K562 (cell line): ENCODE results near the gene EPB42. TPM values are rescaled to one million over a fixed set of nuclear protein-coding genes. Genes with fewer than 3 reads are reported as not detected.

Source experiments
- ATAC-seq: fragments of 200-7000 bp; cut with Tn5 transposase; 3 replicates; pipeline ENCODE4 v1.9.1; 2020; ENCODE audit warnings: moderate library complexity
- BruUV-seq: library from RNA; stranded (reverse); fragments of 400-500 nt; replicated peaks from 2 replicates; lab custom pipeline; 2021; lab: Mats Ljungman, UMichigan
- CTCF ChIA-PET: fragments of 300-600 bp; formaldehyde crosslinking; extraction: SDS; loops from one replicate; lab custom pipeline; 2021; ENCODE audit warnings: low intra/inter-chr PET ratio; lab: Yijun Ruan, JAX
- POLR2A ChIA-PET: fragments of 300-600, 350-650 bp; sonication (Branson Sonifier 250); formaldehyde crosslinking; extraction: SDS; loops from one replicate; lab custom pipeline; 2021; ENCODE audit warnings: antibody characterized with exemption, inconsistent platforms; lab: Yijun Ruan, JAX
- DNase-seq, 4 experiments: peaks; one replicate each; pipeline versions ENCODE4 v3.0.0 to v3.0.0-alpha.2; 2011 to 2018; ENCODE audit warnings: low spot score in 3 of 4, mixed read lengths in 3 of 4; ENCODE audit errors: extremely low read depth in 1 of 4
- FAIRE-seq: peaks from 2 replicates; lab custom pipeline; 2011; peaks lifted over from hg19 to GRCh38; lab: Jason Lieb, UNC
- H2AFZ ChIP-seq: 2 replicates; pipeline ENCODE4 v1.6.0; 2011; ENCODE audit warnings: low read depth, low read length, control low read depth, inconsistent platforms
- H3K27ac ChIP-seq: fragments of 200-600 bp; 3 replicates; pipeline ENCODE4 v1.8.0; 2011; ENCODE audit warnings: low read depth, mild to moderate bottlenecking, control low read depth, inconsistent platforms, low read length, moderate library complexity, mixed read lengths; ENCODE audit errors: extremely low read depth
- H3K27me3 ChIP-seq, 2 experiments: fragments of 300-600 bp in 1 of 2; 2 replicates in 1 of 2; 3 replicates in 1 of 2; pipeline versions ENCODE4 v1.6.0 to v1.8.0; 2011; ENCODE audit warnings: inconsistent platforms in 2 of 2, low read length in 2 of 2, mild to moderate bottlenecking in 1 of 2, mixed read lengths in 1 of 2, moderate library complexity in 1 of 2; ENCODE audit not compliant: control insufficient read depth in 2 of 2, insufficient read depth in 2 of 2
- H3K36me3 ChIP-seq: fragments of 300-600 bp; 3 replicates; pipeline ENCODE4 v1.8.0; 2011; ENCODE audit warnings: mild to moderate bottlenecking, low read length, inconsistent platforms; ENCODE audit not compliant: control insufficient read depth, insufficient read depth
- H3K4me1 ChIP-seq, 2 experiments: fragments of 200-600 bp in 1 of 2; replicated peaks in 1 of 2; 2 replicates in 1 of 2; 3 replicates in 1 of 2; pipeline versions ENCODE4 v1.5.1 to v1.8.0; 2011; ENCODE audit warnings: inconsistent platforms in 2 of 2, low read length in 2 of 2, mild to moderate bottlenecking in 1 of 2, mixed read lengths in 1 of 2, moderate library complexity in 1 of 2; ENCODE audit not compliant: control insufficient read depth in 2 of 2, insufficient read depth in 2 of 2
- H3K4me2 ChIP-seq: 2 replicates; pipeline ENCODE4 v1.6.1; 2011; ENCODE audit warnings: low read length, control low read depth, inconsistent platforms, mixed read lengths; ENCODE audit not compliant: insufficient read depth
- H3K4me3 ChIP-seq: fragments of 200-600 bp; sonication (generic), shearing (Covaris generic); 2 replicates; pipeline ENCODE4 v1.5.1; 2016; ENCODE audit warnings: control low read depth, inconsistent platforms
- H3K79me2 ChIP-seq: fragments of 200-600 bp; 3 replicates; pipeline ENCODE4 v1.8.0; 2011; ENCODE audit warnings: low read length, inconsistent platforms; ENCODE audit not compliant: control insufficient read depth, insufficient read depth
- H3K9ac ChIP-seq, 2 experiments: 2 replicates each; pipeline versions ENCODE4 v1.6.0 to v1.6.1; 2011; ENCODE audit warnings: low read depth in 2 of 2, low read length in 2 of 2, control low read depth in 1 of 2, inconsistent platforms in 1 of 2, mild to moderate bottlenecking in 1 of 2, mixed read lengths in 1 of 2; ENCODE audit not compliant: insufficient read depth in 1 of 2
- H3K9me1 ChIP-seq: one replicate; pipeline ENCODE4 v1.6.0; 2011; ENCODE audit warnings: inconsistent platforms, mild to moderate bottlenecking, low read length, moderate library complexity; ENCODE audit not compliant: control insufficient read depth, insufficient read depth
- H3K9me3 ChIP-seq: replicated peaks from 2 replicates; pipeline ENCODE4 v1.5.1; 2011; ENCODE audit warnings: low read depth, low read length, inconsistent platforms; ENCODE audit not compliant: control insufficient read depth, insufficient read depth
- H4K20me1 ChIP-seq: replicated peaks from 2 replicates; pipeline ENCODE4 v1.6.1; 2011; ENCODE audit warnings: low read length, inconsistent platforms, mixed read lengths; ENCODE audit not compliant: control insufficient read depth, insufficient read depth
- FOXA1 ChIP-seq: fragments of 450-650 bp; IDR thresholded peaks from 2 replicates; pipeline ENCODE4 v1.6.1; 2016; ENCODE audit warnings: mild to moderate bottlenecking, borderline replicate concordance
- KDM2B ChIP-seq: fragments of 250-450 bp; sonication (Bioruptor Pico); IDR thresholded peaks from 2 replicates; pipeline ENCODE4 v1.8.0; 2021; ENCODE audit warnings: mild to moderate bottlenecking, moderate library complexity
- POLR2G ChIP-seq: fragments of 200-400 bp; formaldehyde crosslinking; IDR thresholded peaks from 2 replicates; pipeline ENCODE4 v1.6.1; 2017; ENCODE audit warnings: low read depth, mild to moderate bottlenecking, antibody characterized with exemption, low read length, moderate library complexity
- SAP30 ChIP-seq: fragments of 200-600 bp; sonication (generic); IDR thresholded peaks from 2 replicates; pipeline ENCODE4 v1.6.1; 2012; ENCODE audit warnings: borderline replicate concordance, low read depth, mild to moderate bottlenecking, moderate library complexity, low read length, control low read depth, inconsistent platforms; ENCODE audit not compliant: insufficient read depth, poor library complexity, severe bottlenecking
- WGBS: fragments of 100-300 bp; shearing (Covaris generic); methylation state at CpG from one replicate; pipeline ENCODE4 v1.1.6; 2016; ENCODE audit warnings: low coverage, mixed read lengths; ENCODE audit not compliant: insufficient coverage; ENCODE audit errors: missing lambda C conversion rate; 5-methylcytosine and 5-hydroxymethylcytosine counted together
- in situ Hi-C: fragments of 300-500 bp; cut with MboI; formaldehyde crosslinking; loops from 4 replicates; pipeline ENCODE4 v1.15.0; 2018; ENCODE audit warnings: inconsistent platforms, mixed read lengths
- intact Hi-C: fragments of 100-400 bp; cut with micrococcal nuclease; formaldehyde crosslinking; loops from 2 replicates; pipeline ENCODE4 v1.14.2; 2022
- polyA plus RNA-seq, 8 experiments: library from polyadenylated mRNA; depleted of rRNA in 4 of 8; stranded (reverse) in 5 of 8; unstranded in 3 of 8; fragments of >200 nt; fragmentation: Nextera tagmentation in 2 of 8; fragmentation: Illumina TruSeq in 1 of 8; extraction: Ambion mirVana in 2 of 8; extraction: Trizol in 1 of 8; gene quantifications; 2 replicates each; pipeline versions ENCODE4 v1.2.1 to v1.2.3, GENCODE V29; 2011 to 2014; ENCODE audit warnings: inconsistent platforms in 1 of 8, missing spikeins in 1 of 8
- total RNA-seq, 7 experiments: library from RNA; depleted of rRNA in 6 of 7; stranded (reverse); fragments of >200 nt in 6 of 7; fragmentation: Illumina TruSeq in 2 of 7; extraction: Trizol in 2 of 7; gene quantifications; 2 replicates each; pipeline versions ENCODE4 v1.2.1 to v1.2.3, GENCODE V29; 2011 to 2021; ENCODE audit warnings: low replicate concordance in 1 of 7
- TF ChIP-seq, protein P1 (sequence below), 2 experiments: fragments of 450-650 bp in 1 of 2; IDR thresholded peaks; 2 replicates each; pipeline ENCODE4 v1.6.1; 2011 to 2017; ENCODE audit warnings: low read depth in 2 of 2, antibody characterized with exemption in 1 of 2, borderline replicate concordance in 1 of 2, low read length in 1 of 2, mild to moderate bottlenecking in 1 of 2, mixed read lengths in 1 of 2; ENCODE audit not compliant: control insufficient read depth in 1 of 2
- TF ChIP-seq, protein P2 (sequence below): fragments of 200-600 bp; sonication (generic); IDR thresholded peaks from one replicate; pipeline ENCODE4 v1.6.1; 2012; ENCODE audit warnings: mild to moderate bottlenecking, low read depth, low read length, inconsistent platforms

The EPB42 gene
- total and polyA plus RNA-seq, 9 of the 15 experiments (the other 6 are each of a cell fraction or from before 2014, with no cell fraction given), result 0.38 to 2.3 (median 1.4) TPM

DNA sequence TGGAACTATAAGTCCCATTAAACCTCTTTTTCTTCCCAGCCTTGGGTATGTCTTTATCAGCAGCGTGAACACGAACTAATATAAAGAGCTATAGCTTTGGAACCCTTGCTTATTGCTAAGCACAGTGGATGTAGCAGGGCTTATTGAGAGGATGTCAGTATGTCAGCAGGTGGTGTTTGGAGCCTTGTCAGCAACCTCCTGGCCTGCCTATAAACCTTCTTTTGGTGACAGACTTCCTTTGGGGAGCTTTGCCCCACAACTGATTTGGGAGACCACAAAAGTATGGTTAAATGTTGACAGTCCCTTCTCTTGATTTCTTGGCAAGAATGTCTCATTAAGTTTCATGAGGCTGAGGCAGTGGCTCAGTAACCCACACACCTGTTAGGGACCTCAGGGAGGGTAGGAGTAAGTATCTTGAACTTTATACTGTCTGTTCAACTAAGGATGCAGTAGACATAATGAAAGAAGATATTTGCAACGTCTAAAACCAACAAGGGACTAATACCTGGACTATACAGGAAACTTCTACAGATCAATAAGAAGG is 20.8 kb downstream of the EPB42 start:
- Histone ChIP-seq H3K79me2 (no peaks in the 10 kb centered on the region), H3K27me3 (no peaks in the 10 kb centered on the region), H3K9ac (no peak overlapping the region), H4K20me1 (no peaks in the 10 kb centered on the region), H3K9me1 (no peaks in the 10 kb centered on the region), H3K27ac (no peak overlapping the region), H3K4me3 (no peak overlapping the region), H2AFZ (no peak overlapping the region), H3K4me2 (no peak overlapping the region), H3K4me1 (no peaks in the 10 kb centered on the region), H3K36me3 (peaks cover 17% of the 10 kb centered on the region; the same call in 2 of the 3 replicates), H3K9me3 (peaks cover 2% of the 10 kb centered on the region; the same call in 1 of the 2 replicates)
- WGBS, result 12% methylated on average over 3 of the region's 3 CpGs
- ChIA-PET POLR2A (interaction anchor here (0.6 to 1.2 kb wide), 5 partner anchors 10 to 465 kb away, joined by 3 to 4 read pairs (median 3); no protein-coding TSS in a partner anchor), CTCF (interaction anchor here (0.6 kb wide), 1 partner anchor 98 kb away, joined by 3 read pairs; no protein-coding TSS in a partner anchor)
- no peak for ATAC-seq
- intact Hi-C loops (no loop called here), in situ Hi-C loops (loop anchor here (5.0 kb wide), 1 partner anchor 488 kb away; no protein-coding TSS in a partner anchor)
- no peak for DNase-seq
- BruUV-seq, result no TSS peak
- FAIRE-seq, result no peak
- no peak for TF ChIP-seq KDM2B
- TF ChIP-seq POLR2G, result no peak
- no peak for TF ChIP-seq SAP30
- TF ChIP-seq FOXA1, result no peak
- TF ChIP-seq, protein P1, sequence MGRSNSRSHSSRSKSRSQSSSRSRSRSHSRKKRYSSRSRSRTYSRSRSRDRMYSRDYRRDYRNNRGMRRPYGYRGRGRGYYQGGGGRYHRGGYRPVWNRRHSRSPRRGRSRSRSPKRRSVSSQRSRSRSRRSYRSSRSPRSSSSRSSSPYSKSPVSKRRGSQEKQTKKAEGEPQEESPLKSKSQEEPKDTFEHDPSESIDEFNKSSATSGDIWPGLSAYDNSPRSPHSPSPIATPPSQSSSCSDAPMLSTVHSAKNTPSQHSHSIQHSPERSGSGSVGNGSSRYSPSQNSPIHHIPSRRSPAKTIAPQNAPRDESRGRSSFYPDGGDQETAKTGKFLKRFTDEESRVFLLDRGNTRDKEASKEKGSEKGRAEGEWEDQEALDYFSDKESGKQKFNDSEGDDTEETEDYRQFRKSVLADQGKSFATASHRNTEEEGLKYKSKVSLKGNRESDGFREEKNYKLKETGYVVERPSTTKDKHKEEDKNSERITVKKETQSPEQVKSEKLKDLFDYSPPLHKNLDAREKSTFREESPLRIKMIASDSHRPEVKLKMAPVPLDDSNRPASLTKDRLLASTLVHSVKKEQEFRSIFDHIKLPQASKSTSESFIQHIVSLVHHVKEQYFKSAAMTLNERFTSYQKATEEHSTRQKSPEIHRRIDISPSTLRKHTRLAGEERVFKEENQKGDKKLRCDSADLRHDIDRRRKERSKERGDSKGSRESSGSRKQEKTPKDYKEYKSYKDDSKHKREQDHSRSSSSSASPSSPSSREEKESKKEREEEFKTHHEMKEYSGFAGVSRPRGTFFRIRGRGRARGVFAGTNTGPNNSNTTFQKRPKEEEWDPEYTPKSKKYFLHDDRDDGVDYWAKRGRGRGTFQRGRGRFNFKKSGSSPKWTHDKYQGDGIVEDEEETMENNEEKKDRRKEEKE (IDR thresholded peaks at IDR 0.05; ENCODE audit: borderline replicate concordance in 1 of 2, control insufficient read depth in 1 of 2, low read depth in 2 of 2, low read length in 1 of 2), result no peak
- TF ChIP-seq, protein P2, sequence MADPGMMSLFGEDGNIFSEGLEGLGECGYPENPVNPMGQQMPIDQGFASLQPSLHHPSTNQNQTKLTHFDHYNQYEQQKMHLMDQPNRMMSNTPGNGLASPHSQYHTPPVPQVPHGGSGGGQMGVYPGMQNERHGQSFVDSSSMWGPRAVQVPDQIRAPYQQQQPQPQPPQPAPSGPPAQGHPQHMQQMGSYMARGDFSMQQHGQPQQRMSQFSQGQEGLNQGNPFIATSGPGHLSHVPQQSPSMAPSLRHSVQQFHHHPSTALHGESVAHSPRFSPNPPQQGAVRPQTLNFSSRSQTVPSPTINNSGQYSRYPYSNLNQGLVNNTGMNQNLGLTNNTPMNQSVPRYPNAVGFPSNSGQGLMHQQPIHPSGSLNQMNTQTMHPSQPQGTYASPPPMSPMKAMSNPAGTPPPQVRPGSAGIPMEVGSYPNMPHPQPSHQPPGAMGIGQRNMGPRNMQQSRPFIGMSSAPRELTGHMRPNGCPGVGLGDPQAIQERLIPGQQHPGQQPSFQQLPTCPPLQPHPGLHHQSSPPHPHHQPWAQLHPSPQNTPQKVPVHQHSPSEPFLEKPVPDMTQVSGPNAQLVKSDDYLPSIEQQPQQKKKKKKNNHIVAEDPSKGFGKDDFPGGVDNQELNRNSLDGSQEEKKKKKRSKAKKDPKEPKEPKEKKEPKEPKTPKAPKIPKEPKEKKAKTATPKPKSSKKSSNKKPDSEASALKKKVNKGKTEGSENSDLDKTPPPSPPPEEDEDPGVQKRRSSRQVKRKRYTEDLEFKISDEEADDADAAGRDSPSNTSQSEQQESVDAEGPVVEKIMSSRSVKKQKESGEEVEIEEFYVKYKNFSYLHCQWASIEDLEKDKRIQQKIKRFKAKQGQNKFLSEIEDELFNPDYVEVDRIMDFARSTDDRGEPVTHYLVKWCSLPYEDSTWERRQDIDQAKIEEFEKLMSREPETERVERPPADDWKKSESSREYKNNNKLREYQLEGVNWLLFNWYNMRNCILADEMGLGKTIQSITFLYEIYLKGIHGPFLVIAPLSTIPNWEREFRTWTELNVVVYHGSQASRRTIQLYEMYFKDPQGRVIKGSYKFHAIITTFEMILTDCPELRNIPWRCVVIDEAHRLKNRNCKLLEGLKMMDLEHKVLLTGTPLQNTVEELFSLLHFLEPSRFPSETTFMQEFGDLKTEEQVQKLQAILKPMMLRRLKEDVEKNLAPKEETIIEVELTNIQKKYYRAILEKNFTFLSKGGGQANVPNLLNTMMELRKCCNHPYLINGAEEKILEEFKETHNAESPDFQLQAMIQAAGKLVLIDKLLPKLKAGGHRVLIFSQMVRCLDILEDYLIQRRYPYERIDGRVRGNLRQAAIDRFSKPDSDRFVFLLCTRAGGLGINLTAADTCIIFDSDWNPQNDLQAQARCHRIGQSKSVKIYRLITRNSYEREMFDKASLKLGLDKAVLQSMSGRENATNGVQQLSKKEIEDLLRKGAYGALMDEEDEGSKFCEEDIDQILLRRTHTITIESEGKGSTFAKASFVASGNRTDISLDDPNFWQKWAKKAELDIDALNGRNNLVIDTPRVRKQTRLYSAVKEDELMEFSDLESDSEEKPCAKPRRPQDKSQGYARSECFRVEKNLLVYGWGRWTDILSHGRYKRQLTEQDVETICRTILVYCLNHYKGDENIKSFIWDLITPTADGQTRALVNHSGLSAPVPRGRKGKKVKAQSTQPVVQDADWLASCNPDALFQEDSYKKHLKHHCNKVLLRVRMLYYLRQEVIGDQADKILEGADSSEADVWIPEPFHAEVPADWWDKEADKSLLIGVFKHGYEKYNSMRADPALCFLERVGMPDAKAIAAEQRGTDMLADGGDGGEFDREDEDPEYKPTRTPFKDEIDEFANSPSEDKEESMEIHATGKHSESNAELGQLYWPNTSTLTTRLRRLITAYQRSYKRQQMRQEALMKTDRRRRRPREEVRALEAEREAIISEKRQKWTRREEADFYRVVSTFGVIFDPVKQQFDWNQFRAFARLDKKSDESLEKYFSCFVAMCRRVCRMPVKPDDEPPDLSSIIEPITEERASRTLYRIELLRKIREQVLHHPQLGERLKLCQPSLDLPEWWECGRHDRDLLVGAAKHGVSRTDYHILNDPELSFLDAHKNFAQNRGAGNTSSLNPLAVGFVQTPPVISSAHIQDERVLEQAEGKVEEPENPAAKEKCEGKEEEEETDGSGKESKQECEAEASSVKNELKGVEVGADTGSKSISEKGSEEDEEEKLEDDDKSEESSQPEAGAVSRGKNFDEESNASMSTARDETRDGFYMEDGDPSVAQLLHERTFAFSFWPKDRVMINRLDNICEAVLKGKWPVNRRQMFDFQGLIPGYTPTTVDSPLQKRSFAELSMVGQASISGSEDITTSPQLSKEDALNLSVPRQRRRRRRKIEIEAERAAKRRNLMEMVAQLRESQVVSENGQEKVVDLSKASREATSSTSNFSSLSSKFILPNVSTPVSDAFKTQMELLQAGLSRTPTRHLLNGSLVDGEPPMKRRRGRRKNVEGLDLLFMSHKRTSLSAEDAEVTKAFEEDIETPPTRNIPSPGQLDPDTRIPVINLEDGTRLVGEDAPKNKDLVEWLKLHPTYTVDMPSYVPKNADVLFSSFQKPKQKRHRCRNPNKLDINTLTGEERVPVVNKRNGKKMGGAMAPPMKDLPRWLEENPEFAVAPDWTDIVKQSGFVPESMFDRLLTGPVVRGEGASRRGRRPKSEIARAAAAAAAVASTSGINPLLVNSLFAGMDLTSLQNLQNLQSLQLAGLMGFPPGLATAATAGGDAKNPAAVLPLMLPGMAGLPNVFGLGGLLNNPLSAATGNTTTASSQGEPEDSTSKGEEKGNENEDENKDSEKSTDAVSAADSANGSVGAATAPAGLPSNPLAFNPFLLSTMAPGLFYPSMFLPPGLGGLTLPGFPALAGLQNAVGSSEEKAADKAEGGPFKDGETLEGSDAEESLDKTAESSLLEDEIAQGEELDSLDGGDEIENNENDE, result no peak
